ENCODE data around the gene DALRD3.

DNA sequence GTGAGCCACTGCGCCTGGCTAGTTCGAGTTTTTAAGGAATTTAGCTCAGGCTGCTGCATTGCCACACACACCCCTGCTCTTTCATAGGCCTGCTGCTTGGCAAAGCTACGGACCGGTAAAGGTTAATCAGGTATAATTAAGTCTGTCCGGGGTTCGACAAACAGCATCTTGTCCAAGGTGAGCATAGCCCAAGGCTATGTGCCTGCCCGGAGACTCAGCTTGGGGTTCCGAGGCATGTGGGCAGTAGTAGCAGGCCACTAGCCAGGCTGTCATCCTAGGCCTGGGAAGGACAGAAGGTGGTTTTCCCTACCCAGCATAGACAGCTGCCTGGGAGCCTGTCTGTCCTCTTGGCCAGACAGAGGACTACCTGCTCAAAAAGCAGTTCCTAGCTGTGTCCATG, 21.7 kb downstream of the DALRD3 start:
- TF ChIP-seq, protein P1, sequence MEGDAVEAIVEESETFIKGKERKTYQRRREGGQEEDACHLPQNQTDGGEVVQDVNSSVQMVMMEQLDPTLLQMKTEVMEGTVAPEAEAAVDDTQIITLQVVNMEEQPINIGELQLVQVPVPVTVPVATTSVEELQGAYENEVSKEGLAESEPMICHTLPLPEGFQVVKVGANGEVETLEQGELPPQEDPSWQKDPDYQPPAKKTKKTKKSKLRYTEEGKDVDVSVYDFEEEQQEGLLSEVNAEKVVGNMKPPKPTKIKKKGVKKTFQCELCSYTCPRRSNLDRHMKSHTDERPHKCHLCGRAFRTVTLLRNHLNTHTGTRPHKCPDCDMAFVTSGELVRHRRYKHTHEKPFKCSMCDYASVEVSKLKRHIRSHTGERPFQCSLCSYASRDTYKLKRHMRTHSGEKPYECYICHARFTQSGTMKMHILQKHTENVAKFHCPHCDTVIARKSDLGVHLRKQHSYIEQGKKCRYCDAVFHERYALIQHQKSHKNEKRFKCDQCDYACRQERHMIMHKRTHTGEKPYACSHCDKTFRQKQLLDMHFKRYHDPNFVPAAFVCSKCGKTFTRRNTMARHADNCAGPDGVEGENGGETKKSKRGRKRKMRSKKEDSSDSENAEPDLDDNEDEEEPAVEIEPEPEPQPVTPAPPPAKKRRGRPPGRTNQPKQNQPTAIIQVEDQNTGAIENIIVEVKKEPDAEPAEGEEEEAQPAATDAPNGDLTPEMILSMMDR (IDR thresholded peaks at IDR 0.05): no peak
- no peak for TF ChIP-seq EZH2 (IDR thresholded peaks at IDR 0.05; ENCODE audit: borderline replicate concordance, insufficient read depth, low read depth, low read length, poor library complexity, severe bottlenecking)
